K562 (cell line): ENCODE measurements around the gene TMF1. TPM values are rescaled to one million over a fixed set of nuclear protein-coding genes. Genes with fewer than 3 reads are reported as not detected.
A peak's percentile ranks its signal among the peaks of the same experiment; 100 is the strongest.

Experiments
- ATAC-seq: fragments of 200-7000 bp; cut with Tn5 transposase; 3 replicates; pipeline ENCODE4 v1.9.1; 2020; ENCODE audit warnings: moderate library complexity
- BruUV-seq: library from RNA; stranded (reverse); fragments of 400-500 nt; replicated peaks from 2 replicates; lab custom pipeline; 2021; lab: Mats Ljungman, UMichigan
- CTCF ChIA-PET: fragments of 300-600 bp; formaldehyde crosslinking; extraction: SDS; loops from one replicate; lab custom pipeline; 2021; ENCODE audit warnings: low intra/inter-chr PET ratio; lab: Yijun Ruan, JAX
- POLR2A ChIA-PET: fragments of 300-600, 350-650 bp; sonication (Branson Sonifier 250); formaldehyde crosslinking; extraction: SDS; loops from one replicate; lab custom pipeline; 2021; ENCODE audit warnings: antibody characterized with exemption, inconsistent platforms; lab: Yijun Ruan, JAX
- DNase-seq, 4 experiments: peaks; one replicate each; pipeline versions ENCODE4 v3.0.0 to v3.0.0-alpha.2; 2011 to 2018; ENCODE audit warnings: low spot score in 3 of 4, mixed read lengths in 3 of 4; ENCODE audit errors: extremely low read depth in 1 of 4
- FAIRE-seq: peaks from 2 replicates; lab custom pipeline; 2011; peaks lifted over from hg19 to GRCh38; lab: Jason Lieb, UNC
- H2AFZ ChIP-seq: 2 replicates; pipeline ENCODE4 v1.6.0; 2011; ENCODE audit warnings: low read depth, low read length, control low read depth, inconsistent platforms
- H3K27ac ChIP-seq: fragments of 200-600 bp; 3 replicates; pipeline ENCODE4 v1.8.0; 2011; ENCODE audit warnings: low read depth, mild to moderate bottlenecking, control low read depth, inconsistent platforms, low read length, moderate library complexity, mixed read lengths; ENCODE audit errors: extremely low read depth
- H3K27me3 ChIP-seq, 2 experiments: fragments of 300-600 bp in 1 of 2; 2 replicates in 1 of 2; 3 replicates in 1 of 2; pipeline versions ENCODE4 v1.6.0 to v1.8.0; 2011; ENCODE audit warnings: inconsistent platforms in 2 of 2, low read length in 2 of 2, mild to moderate bottlenecking in 1 of 2, mixed read lengths in 1 of 2, moderate library complexity in 1 of 2; ENCODE audit not compliant: control insufficient read depth in 2 of 2, insufficient read depth in 2 of 2
- H3K36me3 ChIP-seq: fragments of 300-600 bp; 3 replicates; pipeline ENCODE4 v1.8.0; 2011; ENCODE audit warnings: mild to moderate bottlenecking, low read length, inconsistent platforms; ENCODE audit not compliant: control insufficient read depth, insufficient read depth
- H3K4me1 ChIP-seq, 2 experiments: fragments of 200-600 bp in 1 of 2; replicated peaks in 1 of 2; 2 replicates in 1 of 2; 3 replicates in 1 of 2; pipeline versions ENCODE4 v1.5.1 to v1.8.0; 2011; ENCODE audit warnings: inconsistent platforms in 2 of 2, low read length in 2 of 2, mild to moderate bottlenecking in 1 of 2, mixed read lengths in 1 of 2, moderate library complexity in 1 of 2; ENCODE audit not compliant: control insufficient read depth in 2 of 2, insufficient read depth in 2 of 2
- H3K4me2 ChIP-seq: 2 replicates; pipeline ENCODE4 v1.6.1; 2011; ENCODE audit warnings: low read length, control low read depth, inconsistent platforms, mixed read lengths; ENCODE audit not compliant: insufficient read depth
- H3K4me3 ChIP-seq: fragments of 200-600 bp; sonication (generic), shearing (Covaris generic); 2 replicates; pipeline ENCODE4 v1.5.1; 2016; ENCODE audit warnings: control low read depth, inconsistent platforms
- H3K79me2 ChIP-seq: fragments of 200-600 bp; 3 replicates; pipeline ENCODE4 v1.8.0; 2011; ENCODE audit warnings: low read length, inconsistent platforms; ENCODE audit not compliant: control insufficient read depth, insufficient read depth
- H3K9ac ChIP-seq, 2 experiments: 2 replicates each; pipeline versions ENCODE4 v1.6.0 to v1.6.1; 2011; ENCODE audit warnings: low read depth in 2 of 2, low read length in 2 of 2, control low read depth in 1 of 2, inconsistent platforms in 1 of 2, mild to moderate bottlenecking in 1 of 2, mixed read lengths in 1 of 2; ENCODE audit not compliant: insufficient read depth in 1 of 2
- H3K9me1 ChIP-seq: one replicate; pipeline ENCODE4 v1.6.0; 2011; ENCODE audit warnings: inconsistent platforms, mild to moderate bottlenecking, low read length, moderate library complexity; ENCODE audit not compliant: control insufficient read depth, insufficient read depth
- H3K9me3 ChIP-seq: replicated peaks from 2 replicates; pipeline ENCODE4 v1.5.1; 2011; ENCODE audit warnings: low read depth, low read length, inconsistent platforms; ENCODE audit not compliant: control insufficient read depth, insufficient read depth
- H4K20me1 ChIP-seq: replicated peaks from 2 replicates; pipeline ENCODE4 v1.6.1; 2011; ENCODE audit warnings: low read length, inconsistent platforms, mixed read lengths; ENCODE audit not compliant: control insufficient read depth, insufficient read depth
- CBX1 ChIP-seq: sonication (generic); IDR thresholded peaks from 2 replicates; pipeline ENCODE4 v1.6.1; 2016; ENCODE audit warnings: antibody characterized with exemption, low read depth, mild to moderate bottlenecking
- ETV1 ChIP-seq: fragments of 450-650 bp; conservative IDR thresholded peaks from 2 replicates; pipeline ENCODE4 v1.6.1; 2016; ENCODE audit warnings: missing genetic modification characterization, control low read depth, low read depth, missing compliant biosample characterization
- GTF2A2 ChIP-seq: IDR thresholded peaks from 2 replicates; pipeline ENCODE4 v1.6.1; 2016; ENCODE audit warnings: mild to moderate bottlenecking, missing genetic modification characterization, missing compliant biosample characterization
- MGA ChIP-seq: fragments of 450-650 bp; IDR thresholded peaks from 2 replicates; pipeline ENCODE4 v1.6.1; 2016; ENCODE audit warnings: mild to moderate bottlenecking, moderate library complexity
- RAD21 ChIP-seq, 2 experiments: fragments of 250-450 bp in 1 of 2; fragments of 450-650 bp in 1 of 2; sonication (Bioruptor Pico) in 1 of 2; formaldehyde crosslinking in 1 of 2; IDR thresholded peaks in 1 of 2; conservative IDR thresholded peaks in 1 of 2; 2 replicates each; pipeline versions ENCODE4 v1.4.0 to v1.8.0; 2020 to 2022; ENCODE audit warnings: mild to moderate bottlenecking in 2 of 2, moderate library complexity in 1 of 2
- TAF9B ChIP-seq: fragments of 450-650 bp; IDR thresholded peaks from 2 replicates; pipeline ENCODE4 v1.6.1; 2018; ENCODE audit warnings: mild to moderate bottlenecking; ENCODE audit not compliant: partially characterized antibody
- ZNF12 ChIP-seq: sonication (generic); formaldehyde crosslinking; IDR thresholded peaks from 2 replicates; pipeline ENCODE4 v1.4.0; 2020; ENCODE audit warnings: mild to moderate bottlenecking, missing genetic modification reagents
- ZNF175 ChIP-seq: fragments of 200-800 bp; sonication (Bioruptor generic); IDR thresholded peaks from 2 replicates; pipeline ENCODE4 v1.6.1; 2016; ENCODE audit warnings: low read depth, mild to moderate bottlenecking, missing genetic modification characterization, missing compliant biosample characterization
- WGBS: fragments of 100-300 bp; shearing (Covaris generic); methylation state at CpG from one replicate; pipeline ENCODE4 v1.1.6; 2016; ENCODE audit warnings: low coverage, mixed read lengths; ENCODE audit not compliant: insufficient coverage; ENCODE audit errors: missing lambda C conversion rate; 5-methylcytosine and 5-hydroxymethylcytosine counted together
- in situ Hi-C: fragments of 300-500 bp; cut with MboI; formaldehyde crosslinking; loops from 4 replicates; pipeline ENCODE4 v1.15.0; 2018; ENCODE audit warnings: inconsistent platforms, mixed read lengths
- intact Hi-C: fragments of 100-400 bp; cut with micrococcal nuclease; formaldehyde crosslinking; loops from 2 replicates; pipeline ENCODE4 v1.14.2; 2022
- polyA plus RNA-seq, 8 experiments: library from polyadenylated mRNA; depleted of rRNA in 4 of 8; stranded (reverse) in 5 of 8; unstranded in 3 of 8; fragments of >200 nt; fragmentation: Nextera tagmentation in 2 of 8; fragmentation: Illumina TruSeq in 1 of 8; extraction: Ambion mirVana in 2 of 8; extraction: Trizol in 1 of 8; gene quantifications; 2 replicates each; pipeline versions ENCODE4 v1.2.1 to v1.2.3, GENCODE V29; 2011 to 2014; ENCODE audit warnings: inconsistent platforms in 1 of 8, missing spikeins in 1 of 8
- total RNA-seq, 7 experiments: library from RNA; depleted of rRNA in 6 of 7; stranded (reverse); fragments of >200 nt in 6 of 7; fragmentation: Illumina TruSeq in 2 of 7; extraction: Trizol in 2 of 7; gene quantifications; 2 replicates each; pipeline versions ENCODE4 v1.2.1 to v1.2.3, GENCODE V29; 2011 to 2021; ENCODE audit warnings: low replicate concordance in 1 of 7
- TF ChIP-seq, protein P1 (sequence below): fragments of 450-650 bp; formaldehyde crosslinking; IDR thresholded peaks from 2 replicates; pipeline ENCODE4 v1.4.0; 2020; ENCODE audit warnings: mild to moderate bottlenecking, moderate library complexity

The TMF1 gene
- total and polyA plus RNA-seq, 9 of the 15 experiments (the other 6 are each of a cell fraction or from before 2014, with no cell fraction given) = 3.1 to 13.9 (median 10.3) TPM

DNA sequence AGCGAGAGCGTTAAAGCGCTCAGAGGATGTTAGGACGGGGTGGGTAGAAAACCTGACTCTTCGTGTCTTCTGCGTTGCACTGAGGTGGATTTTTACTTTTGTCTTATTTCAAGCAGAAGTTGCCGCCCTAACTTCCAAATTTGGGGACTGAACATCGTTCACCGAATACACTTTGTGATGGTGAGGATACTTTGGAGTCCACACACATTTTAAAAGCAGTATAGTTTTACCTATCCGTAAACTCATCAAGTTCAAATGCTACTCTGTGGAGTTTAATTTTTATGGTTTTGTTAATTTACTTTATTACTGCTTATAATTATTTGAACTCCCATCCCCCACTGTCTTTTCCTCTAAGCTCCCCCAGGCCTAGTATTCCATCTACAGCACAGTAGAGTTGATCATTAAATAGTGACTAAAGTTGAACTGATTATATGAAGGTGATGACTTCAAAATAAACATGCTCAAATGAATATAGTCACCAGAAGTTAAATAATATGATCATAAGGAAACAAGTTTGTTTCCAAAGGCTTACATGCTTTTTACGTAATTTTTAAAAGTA is 38.0 kb downstream of the TMF1 start:
- peak; percentile 51 for FAIRE-seq
- Histone ChIP-seq H3K4me2 (peak overlapping the region; percentile 83), H3K9me1 (no peaks in the 10 kb centered on the region), H3K36me3 (peaks cover 26% of the 10 kb centered on the region; the same call in 2 of the 3 replicates), H2AFZ (peak overlapping the region; percentile 94), H3K4me1 (peaks cover 11 to 17% of the 10 kb centered on the region in 2 experiments), H3K9ac (peak overlapping the region; percentile 86 to 94), H3K79me2 (peaks cover 18% of the 10 kb centered on the region), H3K9me3 (no peaks in the 10 kb centered on the region), H3K4me3 (peak overlapping the region; percentile 79), H4K20me1 (no peaks in the 10 kb centered on the region), H3K27ac (peak overlapping the region; percentile 84), H3K27me3 (no peaks in the 10 kb centered on the region)
- no TSS peak for BruUV-seq
- in situ Hi-C loops = no loop called here
- 3% methylated on average over 11 of the region's 11 CpGs for WGBS
- POLR2A ChIA-PET = interaction anchor here (0.6 kb wide), 1 partner anchor 582 kb away, joined by 3 read pairs; no protein-coding TSS in a partner anchor
- CTCF ChIA-PET = no interaction called here
- no peak for ATAC-seq
- DNase-seq = no peak
- intact Hi-C loops = no loop called here
- TF ChIP-seq MGA (0 out of 2 replicates have a peak, but pooled peaks have one; percentile 10), GTF2A2 (no peak), ZNF175 (CRISPR knock-in tag) (no peak), ZNF12 (CRISPR knock-in tag) (no peak), RAD21 (CRISPR knock-in tag; conservative IDR thresholded peaks at IDR 0.05 in 1 of 2, IDR thresholded peaks at IDR 0.05 in 1 of 2) (no peak), ETV1 (no peak), TAF9B (no peak), CBX1 (no peak)
- TF ChIP-seq, protein P1, sequence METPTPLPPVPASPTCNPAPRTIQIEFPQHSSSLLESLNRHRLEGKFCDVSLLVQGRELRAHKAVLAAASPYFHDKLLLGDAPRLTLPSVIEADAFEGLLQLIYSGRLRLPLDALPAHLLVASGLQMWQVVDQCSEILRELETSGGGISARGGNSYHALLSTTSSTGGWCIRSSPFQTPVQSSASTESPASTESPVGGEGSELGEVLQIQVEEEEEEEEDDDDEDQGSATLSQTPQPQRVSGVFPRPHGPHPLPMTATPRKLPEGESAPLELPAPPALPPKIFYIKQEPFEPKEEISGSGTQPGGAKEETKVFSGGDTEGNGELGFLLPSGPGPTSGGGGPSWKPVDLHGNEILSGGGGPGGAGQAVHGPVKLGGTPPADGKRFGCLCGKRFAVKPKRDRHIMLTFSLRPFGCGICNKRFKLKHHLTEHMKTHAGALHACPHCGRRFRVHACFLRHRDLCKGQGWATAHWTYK (CRISPR knock-in tag) = no peak
